Mononuclear cell (primary cell): ENCODE measurements around the gene DNHD1. TPM values are rescaled to one million over a fixed set of nuclear protein-coding genes. Genes with fewer than 3 reads are reported as not detected.

Experiments
- H3K27me3 ChIP-seq: 2 replicates; pipeline ENCODE4 v1.6.0; 2011; ENCODE audit warnings: low read length, control low read depth; ENCODE audit not compliant: insufficient read depth
- H3K4me1 ChIP-seq: 2 replicates; pipeline ENCODE4 v1.5.1; 2011; ENCODE audit warnings: mild to moderate bottlenecking, low read length, control low read depth; ENCODE audit not compliant: insufficient read depth
- H3K4me3 ChIP-seq: 2 replicates; pipeline ENCODE4 v1.5.1; 2011; ENCODE audit warnings: mild to moderate bottlenecking, low read length, moderate library complexity
- H3K9me3 ChIP-seq: 2 replicates; pipeline ENCODE4 v1.5.1; 2011; ENCODE audit warnings: low read depth, mild to moderate bottlenecking, control low read depth, low read length
- total RNA-seq: library from RNA; depleted of rRNA; stranded (reverse); fragments of >200 nt; gene quantifications from one replicate; pipeline ENCODE4 v1.2.3, GENCODE V29; 2012

DNHD1 gene
- total RNA-seq, 1 donor, result 18.3 TPM

DNA sequence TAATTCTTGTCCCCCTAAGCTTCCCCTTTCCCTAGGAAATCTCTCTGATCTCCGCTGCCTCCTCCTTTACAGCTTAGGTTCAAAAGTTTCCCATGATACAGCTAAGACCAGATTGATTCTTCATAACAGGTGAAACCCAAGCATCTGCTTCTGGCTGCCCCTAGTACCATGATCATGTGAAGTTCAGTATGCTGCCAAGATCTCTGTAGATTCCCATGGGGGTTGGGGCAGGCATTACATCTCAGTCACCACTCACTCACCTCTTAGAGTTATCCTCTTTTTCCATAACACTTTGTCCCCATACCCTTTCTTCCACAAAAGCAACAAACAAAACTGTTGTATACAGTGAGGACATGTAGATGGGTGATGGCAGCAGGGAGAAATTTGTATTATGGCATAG, 62.3 kb downstream of the DNHD1 start:
- H3K4me3 ChIP-seq, result no peak overlapping the region
- H3K9me3 ChIP-seq, result no peaks in the 10 kb centered on the region
- H3K27me3 ChIP-seq, result no peaks in the 10 kb centered on the region
- H3K4me1 ChIP-seq, result no peaks in the 10 kb centered on the region

DNA sequence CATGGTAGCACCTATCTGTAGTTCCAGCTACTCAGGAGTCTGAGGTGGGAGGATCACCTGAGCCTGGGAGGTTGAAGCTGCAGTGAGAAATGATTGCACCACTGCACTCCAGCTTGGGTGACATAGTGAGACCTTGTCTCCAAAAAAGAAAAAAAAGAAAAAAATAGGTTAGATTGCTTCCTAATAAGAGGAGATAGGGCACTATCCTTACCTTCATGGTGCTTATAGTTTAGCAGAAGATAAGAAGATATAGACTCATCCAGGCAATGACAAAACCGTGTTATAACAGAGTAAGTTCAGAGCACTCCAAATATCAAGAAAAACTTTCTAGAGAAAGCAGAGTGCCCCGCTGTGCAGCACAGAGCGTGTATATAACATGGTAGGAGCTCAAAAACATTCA, 64.2 kb downstream of the DNHD1 start:
- Histone ChIP-seq H3K4me1 (no peaks in the 10 kb centered on the region), H3K27me3 (no peaks in the 10 kb centered on the region), H3K9me3 (no peaks in the 10 kb centered on the region), H3K4me3 (no peak overlapping the region)

GRCh38 chr11:6563121-6563619, 66.1 kb downstream of the DNHD1 start:
- Histone ChIP-seq H3K4me3 (no peak overlapping the region), H3K27me3 (no peaks in the 10 kb centered on the region), H3K4me1 (no peaks in the 10 kb centered on the region), H3K9me3 (no peaks in the 10 kb centered on the region)

GRCh38 chr11:6563667-6564066, 66.6 kb downstream of the DNHD1 start:
- H3K27me3 ChIP-seq, result no peaks in the 10 kb centered on the region
- H3K4me3 ChIP-seq, result no peak overlapping the region
- H3K4me1 ChIP-seq, result no peaks in the 10 kb centered on the region
- no peaks in the 10 kb centered on the region for H3K9me3 ChIP-seq

DNA sequence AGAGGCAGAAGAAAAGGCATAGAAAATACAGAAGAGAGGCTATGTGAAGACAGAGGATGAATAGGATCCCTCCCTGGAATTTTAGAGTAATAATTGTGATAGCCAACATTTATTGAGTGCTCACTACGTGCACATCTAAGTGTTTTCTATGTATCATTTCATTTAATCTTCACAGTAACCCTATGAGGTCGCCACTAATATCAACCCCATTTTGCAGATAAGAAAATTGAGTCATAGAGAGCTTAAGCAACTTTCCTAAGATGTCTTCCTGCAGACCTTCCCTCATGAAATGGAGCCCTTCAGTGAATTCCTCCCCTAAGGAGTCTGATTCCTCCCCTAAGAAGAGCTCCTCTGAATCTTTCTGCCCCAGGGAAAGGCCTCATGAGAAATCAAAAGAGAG, 68.2 kb downstream of the DNHD1 start:
- no peaks in the 10 kb centered on the region for H3K27me3 ChIP-seq
- H3K4me1 ChIP-seq, result no peaks in the 10 kb centered on the region
- H3K9me3 ChIP-seq, result no peaks in the 10 kb centered on the region
- no peak overlapping the region for H3K4me3 ChIP-seq

GRCh38 chr11:6565988-6566703, 69.1 kb downstream of the DNHD1 start:
- no peaks in the 10 kb centered on the region for H3K9me3 ChIP-seq
- H3K4me3 ChIP-seq, result no peak overlapping the region
- H3K27me3 ChIP-seq, result no peaks in the 10 kb centered on the region
- no peaks in the 10 kb centered on the region for H3K4me1 ChIP-seq

DNA sequence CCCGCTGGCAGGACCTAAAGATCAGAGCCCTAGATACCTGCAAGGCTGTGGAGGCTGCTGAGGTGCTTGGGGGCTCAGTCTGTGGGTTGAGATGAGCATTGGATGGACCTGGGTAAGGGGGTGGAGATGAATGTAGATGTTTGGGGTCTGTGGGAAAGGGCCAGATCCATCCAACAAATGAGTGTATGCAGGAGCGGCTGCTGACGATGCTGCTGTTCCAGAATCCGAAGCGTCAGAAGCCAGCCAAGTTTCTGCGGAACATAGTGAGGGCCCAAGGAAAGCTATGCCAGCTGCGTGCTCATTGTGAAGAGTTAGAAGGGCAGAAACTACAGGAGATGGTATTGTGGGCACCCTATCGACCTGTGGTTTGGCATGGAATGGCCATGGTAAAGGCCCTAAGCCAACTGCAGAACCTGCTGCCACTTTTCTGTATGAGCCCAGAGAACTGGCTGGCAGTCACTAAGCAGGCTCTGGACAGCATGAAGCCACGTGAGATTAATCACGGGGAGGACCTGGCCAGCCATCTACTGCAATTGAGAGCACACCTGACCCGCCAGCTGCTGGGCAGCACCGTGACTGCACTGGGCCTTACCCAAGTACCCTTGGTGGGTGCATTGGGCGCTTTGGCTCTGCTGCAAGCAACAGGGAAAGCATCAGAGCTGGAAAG, 69.8 kb downstream of the DNHD1 start:
- H3K4me1 ChIP-seq, result no peaks in the 10 kb centered on the region

DNA sequence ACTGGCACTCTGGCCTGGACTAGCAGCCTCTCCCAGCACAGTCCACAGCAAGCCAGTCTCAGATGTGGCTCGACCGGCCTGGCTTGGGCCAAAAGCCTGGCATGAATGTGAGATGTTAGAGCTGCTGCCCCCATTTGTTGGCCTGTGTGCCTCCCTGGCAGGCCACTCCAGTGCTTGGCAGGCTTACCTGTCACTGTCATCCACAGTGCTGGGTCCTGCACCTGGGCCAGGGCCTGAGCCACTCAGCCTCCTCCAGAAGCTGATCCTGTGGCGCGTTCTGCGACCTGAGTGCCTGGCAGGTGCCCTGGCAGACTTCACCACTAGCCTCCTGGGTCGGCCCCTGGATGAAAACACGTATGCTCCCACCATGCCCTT, 70.3 kb downstream of the DNHD1 start:
- no peaks in the 10 kb centered on the region for H3K9me3 ChIP-seq
- no peak overlapping the region for H3K4me3 ChIP-seq

More for the DNA sequence above, 69.8 kb downstream of the DNHD1 start:
- H3K4me3 ChIP-seq, result no peak overlapping the region
- no peaks in the 10 kb centered on the region for H3K9me3 ChIP-seq
- H3K27me3 ChIP-seq, result no peaks in the 10 kb centered on the region

DNA sequence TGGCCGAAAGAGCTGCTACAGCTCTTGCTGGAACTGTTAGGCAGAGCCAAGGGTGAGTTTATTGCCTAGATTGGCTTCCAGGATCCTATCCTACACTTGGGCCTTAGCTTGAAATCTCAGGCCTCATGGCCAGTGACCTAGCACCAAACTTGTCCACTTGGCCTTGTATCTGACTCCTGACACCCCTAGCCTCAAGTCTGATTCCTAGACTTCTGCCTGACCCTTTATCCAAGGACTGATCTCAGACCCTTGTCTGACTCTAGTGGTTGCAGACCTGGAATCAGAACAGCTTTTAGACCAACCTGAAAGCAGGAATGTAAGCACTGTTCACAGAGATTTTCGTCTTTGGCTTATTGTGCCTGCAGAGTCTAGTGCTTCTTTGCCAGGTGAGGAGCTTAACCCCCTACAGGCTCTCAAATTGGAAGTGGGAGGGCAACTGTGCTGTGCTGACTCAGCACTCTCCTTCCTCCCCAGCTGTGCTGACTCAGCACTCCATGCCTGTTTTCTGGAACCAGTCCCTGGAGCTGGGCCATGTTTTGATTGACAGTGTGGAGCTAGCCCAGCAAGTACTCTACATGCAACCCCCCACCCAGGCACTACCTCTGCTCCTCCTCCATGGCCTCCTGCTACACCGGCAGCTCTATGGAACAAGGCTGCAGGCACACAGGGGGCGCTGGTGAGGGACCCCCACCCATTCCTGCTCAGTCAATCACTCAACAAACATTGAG, 71.3 kb downstream of the DNHD1 start:
- H3K27me3 ChIP-seq, result no peaks in the 10 kb centered on the region
- H3K9me3 ChIP-seq, result no peaks in the 10 kb centered on the region
- H3K4me1 ChIP-seq, result no peaks in the 10 kb centered on the region
- no peak overlapping the region for H3K4me3 ChIP-seq

More for the DNA sequence above, 70.3 kb downstream of the DNHD1 start:
- Histone ChIP-seq H3K27me3 (no peaks in the 10 kb centered on the region), H3K4me1 (no peaks in the 10 kb centered on the region)

GRCh38 chr11:6569706-6570105, 72.6 kb downstream of the DNHD1 start:
- no peaks in the 10 kb centered on the region for H3K4me1 ChIP-seq
- no peaks in the 10 kb centered on the region for H3K27me3 ChIP-seq
- no peak overlapping the region for H3K4me3 ChIP-seq
- no peaks in the 10 kb centered on the region for H3K9me3 ChIP-seq

GRCh38 chr11:6570691-6571427, 73.8 kb downstream of the DNHD1 start:
- Histone ChIP-seq H3K4me1 (no peaks in the 10 kb centered on the region), H3K9me3 (no peaks in the 10 kb centered on the region), H3K27me3 (no peaks in the 10 kb centered on the region), H3K4me3 (no peak overlapping the region)

DNA sequence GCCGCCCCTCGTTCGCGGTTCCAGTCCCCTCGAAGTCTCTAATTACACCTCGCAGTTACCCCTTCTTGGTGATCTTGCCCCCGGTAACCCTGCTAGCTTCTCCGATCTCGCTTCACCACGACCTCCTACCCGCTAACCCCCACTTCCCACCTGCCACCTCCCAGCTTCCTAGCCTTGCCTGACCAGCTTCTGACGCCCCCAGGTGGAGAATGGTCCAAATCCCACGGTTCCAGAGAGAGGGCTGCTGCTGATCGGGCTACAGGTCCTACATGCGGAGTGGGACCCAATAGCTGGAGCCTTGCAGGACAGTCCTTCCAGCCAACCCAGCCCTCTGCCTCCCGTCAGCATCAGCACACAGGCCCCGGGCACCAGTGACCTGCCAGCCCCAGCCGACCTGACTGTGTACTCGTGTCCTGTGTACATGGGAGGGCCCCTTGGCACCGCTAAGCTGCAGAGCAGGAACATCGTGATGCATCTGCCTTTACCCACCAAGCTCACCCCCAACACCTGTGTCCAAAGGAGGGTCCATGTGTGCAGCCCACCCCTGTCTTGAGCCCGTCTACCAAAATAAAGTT, 74.4 kb downstream of the DNHD1 start:
- H3K9me3 ChIP-seq, result no peaks in the 10 kb centered on the region
- H3K4me3 ChIP-seq, result no peak overlapping the region
- no peaks in the 10 kb centered on the region for H3K4me1 ChIP-seq
- no peaks in the 10 kb centered on the region for H3K27me3 ChIP-seq

GRCh38 chr11:6572215-6572614, 75.1 kb downstream of the DNHD1 start:
- no peaks in the 10 kb centered on the region for H3K4me1 ChIP-seq
- H3K4me3 ChIP-seq, result no peak overlapping the region
- H3K27me3 ChIP-seq, result no peaks in the 10 kb centered on the region
- H3K9me3 ChIP-seq, result no peaks in the 10 kb centered on the region

GRCh38 chr11:6574816-6575715, 78.0 kb downstream of the DNHD1 start:
- Histone ChIP-seq H3K27me3 (no peaks in the 10 kb centered on the region), H3K4me1 (no peaks in the 10 kb centered on the region), H3K9me3 (no peaks in the 10 kb centered on the region), H3K4me3 (no peak overlapping the region)
